22Rv1 (cell line): ENCODE results near the gene WHAMM.

Experiments used
- H3K27ac ChIP-seq: fragments of 450-650 bp; 2 replicates; pipeline ENCODE4 v1.5.1; 2017
- ZFX ChIP-seq: fragments of 450-650 bp; IDR thresholded peaks from 2 replicates; pipeline ENCODE4 v1.6.1; 2017; ENCODE audit warnings: antibody characterized with exemption, borderline replicate concordance
- TF ChIP-seq, protein P1 (sequence below): fragments of 450-650 bp; IDR thresholded peaks from 2 replicates; pipeline ENCODE4 v1.5.1; 2017; ENCODE audit warnings: mild to moderate bottlenecking

WHAMM gene

GRCh38 chr15:82871832-82872484 lies 62.5 kb downstream of the WHAMM start:
- H3K27ac ChIP-seq, result no peak overlapping the region
- TF ChIP-seq, protein P1, sequence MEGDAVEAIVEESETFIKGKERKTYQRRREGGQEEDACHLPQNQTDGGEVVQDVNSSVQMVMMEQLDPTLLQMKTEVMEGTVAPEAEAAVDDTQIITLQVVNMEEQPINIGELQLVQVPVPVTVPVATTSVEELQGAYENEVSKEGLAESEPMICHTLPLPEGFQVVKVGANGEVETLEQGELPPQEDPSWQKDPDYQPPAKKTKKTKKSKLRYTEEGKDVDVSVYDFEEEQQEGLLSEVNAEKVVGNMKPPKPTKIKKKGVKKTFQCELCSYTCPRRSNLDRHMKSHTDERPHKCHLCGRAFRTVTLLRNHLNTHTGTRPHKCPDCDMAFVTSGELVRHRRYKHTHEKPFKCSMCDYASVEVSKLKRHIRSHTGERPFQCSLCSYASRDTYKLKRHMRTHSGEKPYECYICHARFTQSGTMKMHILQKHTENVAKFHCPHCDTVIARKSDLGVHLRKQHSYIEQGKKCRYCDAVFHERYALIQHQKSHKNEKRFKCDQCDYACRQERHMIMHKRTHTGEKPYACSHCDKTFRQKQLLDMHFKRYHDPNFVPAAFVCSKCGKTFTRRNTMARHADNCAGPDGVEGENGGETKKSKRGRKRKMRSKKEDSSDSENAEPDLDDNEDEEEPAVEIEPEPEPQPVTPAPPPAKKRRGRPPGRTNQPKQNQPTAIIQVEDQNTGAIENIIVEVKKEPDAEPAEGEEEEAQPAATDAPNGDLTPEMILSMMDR, result no peak
- no peak for TF ChIP-seq ZFX

DNA sequence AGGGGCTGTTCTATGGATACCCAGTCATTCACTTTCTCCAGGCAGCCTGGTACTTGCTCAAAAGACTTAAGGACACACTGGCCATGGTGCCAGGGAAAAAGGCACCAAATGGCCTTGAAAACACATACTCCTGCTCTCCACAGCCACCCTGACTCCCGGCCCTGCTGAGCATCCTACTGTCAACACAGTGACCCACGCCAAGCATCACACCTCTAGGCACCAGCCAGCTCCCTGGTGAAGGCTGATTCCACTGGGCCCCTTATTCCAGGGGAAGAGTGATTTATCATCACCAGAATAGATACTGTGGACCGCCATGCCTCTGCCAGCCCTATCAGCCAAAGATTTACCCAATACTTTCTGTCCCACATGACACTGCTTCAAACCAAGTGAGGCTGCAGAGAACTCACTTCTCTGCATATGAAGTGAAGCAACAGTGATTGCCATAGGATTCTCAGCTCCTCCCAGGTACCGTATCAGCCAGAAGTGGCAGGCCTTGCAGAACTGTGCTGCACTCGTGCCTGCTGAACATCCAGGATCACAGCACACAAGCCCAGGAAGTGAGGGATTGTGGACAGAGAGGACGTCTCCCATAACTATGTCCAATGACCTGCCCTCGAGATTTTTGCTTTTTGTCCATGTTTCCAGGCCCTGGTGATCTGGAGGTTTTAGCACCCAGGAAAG lies 63.7 kb downstream of the WHAMM start:
- H3K27ac ChIP-seq, result no peak overlapping the region
- TF ChIP-seq, protein P1, result no peak
- TF ChIP-seq ZFX, result no peak

- no peak overlapping the region for H3K27ac ChIP-seq
- no peak for TF ChIP-seq ZFX
- TF ChIP-seq, protein P1, result no peak
Observed at GRCh38 chr15:82874267-82874666, 64.8 kb downstream of the WHAMM start.

GRCh38 chr15:82874961-82875360 lies 65.5 kb downstream of the WHAMM start:
- no peak for TF ChIP-seq ZFX
- TF ChIP-seq, protein P1, result no peak
- H3K27ac ChIP-seq, result no peak overlapping the region

DNA sequence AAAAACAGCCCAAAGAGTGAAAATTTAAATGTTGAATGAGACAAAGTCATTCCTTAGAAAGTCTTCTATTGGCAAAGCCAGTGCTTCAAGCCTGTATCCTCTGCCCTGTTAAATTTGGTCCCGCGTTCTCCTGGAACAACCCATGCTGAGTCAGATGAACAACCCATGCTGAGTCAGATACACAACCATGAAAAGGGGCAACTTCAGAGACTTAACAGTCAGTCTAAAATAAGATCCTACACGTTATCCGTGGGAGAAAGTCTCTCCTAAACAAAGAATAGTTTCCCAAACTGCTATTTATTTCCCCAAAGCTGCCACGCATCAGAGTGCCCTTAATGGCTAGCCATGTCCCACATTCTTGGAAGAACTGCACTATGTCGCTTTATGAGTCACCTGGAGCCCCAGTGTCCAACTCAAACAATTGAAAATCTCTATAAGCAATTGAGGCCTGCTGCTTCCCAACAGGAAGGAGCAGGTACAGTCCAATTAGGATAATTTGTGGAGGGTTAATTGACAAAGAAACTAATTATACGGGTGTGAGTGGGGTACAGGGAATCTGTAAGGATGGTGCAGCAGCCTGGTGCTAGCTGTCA lies 66.1 kb downstream of the WHAMM start:
- no peak for TF ChIP-seq ZFX
- TF ChIP-seq, protein P1, result no peak

GRCh38 chr15:82877825-82878224 lies 68.4 kb downstream of the WHAMM start:
- no peak overlapping the region for H3K27ac ChIP-seq
- TF ChIP-seq, protein P1, result no peak
- TF ChIP-seq ZFX, result no peak

More for the DNA sequence above, 66.1 kb downstream of the WHAMM start:
- no peak overlapping the region for H3K27ac ChIP-seq

GRCh38 chr15:82878325-82878724 lies 68.9 kb downstream of the WHAMM start:
- H3K27ac ChIP-seq, result no peak overlapping the region
- TF ChIP-seq, protein P1, result no peak
- TF ChIP-seq ZFX, result no peak
